ENCODE results near the gene YPEL3.
A peak's percentile ranks its signal among the peaks of the same experiment; 100 is the strongest.

Gene YPEL3

DNA sequence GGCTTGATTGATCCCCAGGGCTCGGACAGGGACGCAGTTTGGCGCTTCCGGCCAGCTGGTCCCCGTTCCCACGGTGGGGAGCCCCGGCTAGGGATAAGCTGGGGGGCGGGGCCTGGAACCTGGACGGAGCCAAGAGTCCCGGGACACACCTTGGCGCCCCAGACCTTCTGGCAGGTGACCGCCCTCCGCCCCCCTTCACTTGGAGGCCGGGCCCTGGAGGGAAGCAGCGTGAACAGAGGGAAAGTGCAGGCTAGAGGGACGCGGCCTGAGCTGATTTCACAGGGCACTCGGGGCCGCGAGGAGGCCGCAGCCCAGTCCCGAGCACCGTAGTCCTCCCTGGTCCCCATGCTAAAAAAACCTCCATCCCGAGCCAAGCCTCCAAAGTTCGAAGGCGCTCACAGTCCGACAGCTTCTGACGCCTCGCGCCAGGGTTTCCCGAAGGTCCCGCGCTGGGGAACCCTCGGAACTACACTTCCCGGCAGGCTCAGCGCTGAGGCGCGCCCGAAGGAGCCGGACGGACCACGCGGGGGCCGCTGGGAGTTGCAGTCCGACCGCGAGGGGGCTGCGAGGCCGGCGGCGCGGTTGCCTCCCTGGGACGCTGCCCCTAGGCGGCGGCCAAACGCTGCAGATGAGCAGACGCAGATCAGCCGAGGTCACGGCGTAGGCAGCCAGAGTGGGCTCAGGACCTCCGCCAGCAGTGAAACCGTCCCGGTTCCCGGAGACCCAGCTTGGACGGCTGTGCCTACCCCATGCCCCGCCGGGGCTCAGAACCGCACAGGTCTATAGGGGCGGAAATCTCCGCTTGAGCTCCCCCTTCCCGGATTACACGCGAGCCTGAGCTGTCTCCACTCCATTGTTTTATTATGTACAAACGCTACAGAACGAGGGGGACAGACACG lies 4.3 kb downstream of the YPEL3 start, which contains the start of gene TBX6:
TBX6 (minus strand) TSS at position 451 of the 899 bp plus-strand sequence. CDS start 731 bp downstream, outside the sequence.
- DNase-seq: peak; percentile 94

DNA sequence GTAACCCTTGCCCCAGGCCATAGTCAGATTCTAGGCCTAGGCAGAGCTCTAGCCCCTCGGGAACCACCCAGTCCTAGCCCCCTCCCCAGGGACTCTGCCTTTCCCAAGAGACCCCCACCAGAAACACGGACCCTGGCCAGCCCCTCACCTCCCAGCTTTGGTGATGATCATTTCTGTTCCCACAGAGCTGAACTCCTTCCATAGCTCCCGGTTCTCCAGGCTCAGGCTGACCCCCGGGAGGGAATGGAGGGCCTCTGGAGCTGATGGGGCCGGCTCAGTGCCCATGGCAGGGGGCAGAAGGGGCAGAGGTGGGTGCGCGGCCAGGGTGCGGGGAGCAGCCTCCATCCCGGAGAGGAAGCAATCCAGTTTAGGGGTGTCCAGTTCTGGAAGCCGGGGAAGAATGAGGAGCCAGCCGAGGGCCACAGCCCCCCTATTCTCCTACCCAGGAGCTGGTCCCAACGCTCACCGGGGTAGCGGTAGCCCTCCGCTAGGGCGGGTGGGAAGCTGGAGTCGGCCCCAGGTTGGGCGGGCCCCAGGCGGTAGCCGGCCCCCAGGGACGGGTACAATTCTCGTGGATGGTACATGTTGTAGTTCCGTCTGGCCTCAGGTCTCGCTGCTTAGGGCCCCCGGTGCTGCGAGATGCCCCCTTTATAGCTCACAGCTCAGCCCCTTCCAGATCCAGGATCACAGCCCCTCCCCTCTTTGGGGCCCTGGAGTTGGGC lies 5.2 kb downstream of the YPEL3 start:
- no peak for DNase-seq

DNA sequence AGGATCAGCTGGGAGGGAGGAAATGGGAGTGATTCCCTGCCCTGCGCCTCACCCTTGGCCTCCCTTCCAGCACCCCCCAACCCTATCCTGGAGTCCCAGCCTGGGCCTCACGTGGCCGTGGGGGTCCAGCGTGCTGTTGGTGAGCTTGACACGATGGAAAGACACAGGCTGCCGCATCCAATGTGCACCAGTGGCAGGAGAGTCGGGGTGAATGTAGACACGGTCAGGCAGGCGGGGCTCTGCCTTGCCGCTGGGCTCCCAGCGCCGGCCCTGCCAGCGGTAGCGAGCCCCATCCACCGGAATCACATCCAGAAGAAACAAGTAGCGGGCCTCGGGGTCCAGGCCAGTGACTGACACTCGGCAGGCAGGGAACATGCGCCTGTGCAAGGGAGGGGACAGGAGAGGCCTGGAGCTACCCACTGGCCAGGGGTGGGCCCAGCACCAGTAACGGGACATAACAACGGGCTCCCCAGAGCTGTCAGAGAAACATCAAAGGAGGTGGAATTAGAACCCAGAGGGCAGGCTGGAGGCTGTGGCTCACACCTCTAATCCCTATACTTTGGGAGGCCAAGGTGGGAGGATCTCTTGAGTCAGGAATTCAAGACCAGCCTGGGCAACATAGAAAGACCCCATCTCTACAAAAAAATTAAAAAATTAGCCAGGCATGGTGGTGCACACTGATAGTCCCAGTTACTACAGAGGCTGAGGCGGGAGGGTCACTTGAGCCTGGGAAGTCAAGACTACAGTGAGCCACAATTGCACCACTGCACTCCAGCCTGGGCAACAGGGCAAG lies 7.0 kb downstream of the YPEL3 start:
- DNase-seq: no peak

DNA sequence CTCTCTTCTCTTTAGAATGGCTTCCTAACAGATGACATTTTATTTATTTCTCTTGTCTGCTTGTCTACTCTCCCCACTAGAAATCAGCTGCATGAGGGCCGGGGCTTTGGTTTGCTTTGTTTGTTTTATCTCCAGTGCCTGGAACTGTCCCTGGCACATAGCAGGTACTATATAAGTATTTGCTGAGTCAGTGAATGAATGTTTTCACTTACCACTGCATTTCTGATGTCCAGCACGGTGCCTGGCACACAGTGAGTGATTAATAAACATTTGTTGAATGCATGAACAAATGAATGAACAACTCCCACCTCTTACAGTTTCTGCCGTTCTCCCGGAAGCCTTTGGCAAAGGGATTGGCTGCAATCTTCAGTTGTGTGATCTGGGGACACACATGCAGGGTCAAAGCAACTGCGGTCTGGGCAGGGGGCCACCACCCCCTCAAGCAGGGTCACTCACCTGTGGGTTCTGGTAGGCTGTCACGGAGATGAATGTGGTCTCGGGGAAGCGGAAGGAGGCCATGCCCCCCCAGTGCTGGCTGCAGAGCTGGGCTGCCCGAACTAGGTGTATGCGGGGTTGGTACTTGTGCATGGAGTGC lies 7.7 kb downstream of the YPEL3 start:
- no peak for DNase-seq

DNA sequence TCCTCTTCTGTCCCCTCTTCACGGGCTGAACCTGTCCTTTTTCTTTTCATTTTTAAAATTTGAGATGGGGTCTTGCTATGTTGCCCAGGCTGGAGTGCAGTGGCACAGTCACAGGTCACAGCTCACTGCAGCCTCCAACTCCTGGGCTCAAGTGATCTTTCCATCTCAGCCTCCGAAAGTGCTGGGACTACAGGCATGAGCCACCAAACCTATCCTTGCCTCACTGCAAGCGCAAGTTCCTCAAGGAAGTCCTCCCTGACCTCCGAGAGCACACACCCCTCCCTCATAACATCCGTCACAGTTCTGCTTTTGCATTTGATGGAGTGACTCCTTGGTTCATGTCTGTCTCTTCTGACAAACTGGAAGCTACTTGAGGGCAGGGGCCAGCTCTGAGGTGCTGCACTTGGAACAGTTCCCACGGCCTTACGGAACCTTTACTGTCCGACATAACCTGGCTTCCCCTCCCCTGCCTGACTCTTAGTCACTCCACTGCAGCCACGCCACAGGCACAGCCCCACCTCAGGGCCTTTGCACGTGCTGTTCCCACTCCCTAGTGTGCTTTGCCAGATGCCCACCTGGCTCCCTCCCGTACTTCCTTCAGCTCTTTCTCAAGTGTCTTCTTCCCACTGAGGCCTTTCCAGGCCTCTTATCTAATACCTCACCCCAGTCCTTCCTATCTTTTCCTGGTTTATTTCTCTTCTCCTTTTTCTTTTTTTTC lies 8.7 kb downstream of the YPEL3 start:
- no peak for DNase-seq

DNA sequence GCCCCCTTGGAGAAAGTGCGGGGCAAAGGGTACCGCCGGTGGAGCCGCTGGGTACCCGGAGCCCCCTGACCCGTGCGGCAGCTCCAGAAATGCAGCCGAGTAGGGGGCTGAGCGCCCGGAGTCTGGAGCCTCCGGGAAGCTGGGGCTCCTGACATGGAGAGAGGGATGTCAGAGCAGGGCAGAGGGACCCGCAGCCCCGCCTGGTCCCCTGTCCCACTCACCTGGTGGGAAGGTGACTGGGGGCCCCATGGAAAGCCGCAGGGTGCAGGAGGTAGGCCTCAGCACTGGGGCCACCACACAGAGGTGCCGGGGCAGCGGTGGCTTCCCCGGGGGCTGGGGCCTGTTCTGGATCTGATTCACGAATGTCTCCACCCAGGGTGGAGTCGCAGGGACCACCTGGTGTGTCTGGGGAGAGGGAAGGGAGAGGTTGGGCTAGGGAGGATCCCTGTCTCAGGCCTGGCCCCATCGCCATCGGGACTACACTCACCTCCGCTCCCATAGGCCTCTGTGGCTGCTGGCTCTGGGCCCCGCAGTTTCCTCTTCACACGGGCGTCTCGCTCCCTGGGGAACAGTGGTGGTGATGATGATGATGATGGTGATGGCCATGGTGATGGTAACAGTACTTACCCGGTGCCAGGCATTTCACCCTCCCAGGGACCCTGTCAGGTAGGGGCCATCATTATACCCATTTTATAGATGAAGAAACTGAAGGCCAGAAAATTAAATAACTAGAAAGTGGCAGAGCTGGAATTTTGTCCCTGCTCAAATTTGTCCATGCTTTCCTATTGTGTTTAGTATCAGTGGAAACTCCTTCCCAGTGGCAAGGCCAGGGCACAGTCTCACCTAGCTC lies 9.5 kb downstream of the YPEL3 start:
- no peak for DNase-seq

DNA sequence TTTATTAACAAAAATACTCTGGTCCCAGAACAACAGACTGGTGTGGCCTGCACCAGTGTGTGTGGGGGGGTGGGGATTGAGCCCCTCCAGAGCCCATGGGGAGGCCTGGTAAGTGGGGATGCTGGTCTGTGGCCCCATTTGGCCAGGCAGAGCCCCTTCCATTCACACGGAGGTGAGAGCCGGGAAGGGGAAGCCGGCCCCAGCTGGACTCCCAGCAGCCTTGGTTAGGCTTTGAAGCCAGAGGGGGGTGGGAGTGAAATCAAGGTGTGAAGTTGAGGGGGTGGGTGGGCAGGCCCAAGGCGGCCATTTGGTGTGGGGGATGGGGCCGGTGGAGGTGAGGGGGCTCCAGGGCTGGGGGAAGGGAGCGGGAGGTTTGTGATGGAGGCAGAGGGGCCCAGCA lies 10.2 kb downstream of the YPEL3 start:
- no peak for DNase-seq

DNA sequence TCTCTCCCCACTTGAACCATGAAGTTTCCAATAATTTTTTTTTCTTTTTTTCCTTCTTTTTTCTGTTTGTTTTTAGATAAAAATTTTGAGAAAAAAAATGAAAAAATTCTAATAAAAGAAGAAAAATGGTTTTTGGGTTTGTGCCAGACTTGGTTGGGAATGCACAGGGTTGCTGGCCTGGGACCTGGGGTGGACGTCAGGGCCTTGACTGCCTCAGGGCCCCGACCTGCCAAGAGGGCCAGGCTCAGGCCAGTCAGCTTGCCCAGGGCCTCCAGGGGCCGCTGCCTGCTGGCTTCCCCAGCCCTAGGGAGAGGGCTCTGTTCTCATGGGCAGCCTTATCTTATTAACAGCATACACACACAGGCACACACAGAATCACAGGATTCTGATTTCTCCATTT lies 10.8 kb downstream of the YPEL3 start:
- DNase-seq: no peak

DNA sequence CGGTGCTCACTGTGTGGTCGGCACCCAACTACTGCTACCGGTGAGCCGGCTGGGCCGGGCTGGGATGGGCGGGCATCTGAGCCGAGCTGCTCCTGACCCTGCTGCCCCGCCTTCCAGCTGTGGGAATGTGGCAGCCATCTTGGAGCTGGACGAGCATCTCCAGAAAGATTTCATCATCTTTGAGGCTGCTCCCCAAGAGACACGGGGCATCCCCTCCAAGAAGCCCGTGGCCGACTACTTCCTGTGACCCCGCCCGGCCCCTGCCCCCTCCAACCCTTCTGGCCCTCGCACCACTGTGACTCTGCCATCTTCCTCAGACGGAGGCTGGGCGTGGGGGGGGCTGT lies 11.2 kb downstream of the YPEL3 start:
- DNase-seq: no peak

DNA sequence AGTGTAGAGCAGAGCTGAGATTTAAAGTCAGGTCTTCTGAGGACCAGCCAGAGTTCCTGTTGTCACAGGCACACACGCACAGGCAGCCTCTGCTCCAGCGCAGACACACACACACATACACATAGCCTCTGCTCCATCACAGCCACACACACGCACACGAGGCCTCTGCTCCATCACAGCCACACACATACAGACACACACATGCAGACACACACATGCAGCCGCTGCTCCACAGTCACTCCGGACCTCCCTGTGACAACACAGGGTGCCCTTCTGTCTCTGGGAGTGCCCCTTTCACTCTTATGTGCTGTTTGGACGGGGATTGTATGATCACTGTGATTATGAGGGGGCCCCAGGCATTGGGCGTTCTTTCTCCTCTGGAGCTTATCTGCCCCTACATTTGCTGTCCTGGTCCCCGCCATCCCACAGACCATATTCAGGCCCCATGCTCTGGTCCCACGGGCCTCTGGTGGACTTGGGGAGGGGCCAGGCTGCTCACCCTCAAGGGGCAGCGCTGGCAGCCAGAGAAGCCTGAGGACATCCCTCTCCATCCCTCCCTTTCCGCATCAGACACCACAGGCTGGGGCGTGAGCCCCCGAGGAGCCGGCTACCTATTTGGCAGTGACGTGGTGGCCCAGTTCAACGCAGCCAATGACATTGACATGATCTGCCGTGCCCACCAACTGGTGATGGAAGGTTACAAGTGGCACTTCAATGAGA lies 11.8 kb downstream of the YPEL3 start:
- DNase-seq: no peak

DNA sequence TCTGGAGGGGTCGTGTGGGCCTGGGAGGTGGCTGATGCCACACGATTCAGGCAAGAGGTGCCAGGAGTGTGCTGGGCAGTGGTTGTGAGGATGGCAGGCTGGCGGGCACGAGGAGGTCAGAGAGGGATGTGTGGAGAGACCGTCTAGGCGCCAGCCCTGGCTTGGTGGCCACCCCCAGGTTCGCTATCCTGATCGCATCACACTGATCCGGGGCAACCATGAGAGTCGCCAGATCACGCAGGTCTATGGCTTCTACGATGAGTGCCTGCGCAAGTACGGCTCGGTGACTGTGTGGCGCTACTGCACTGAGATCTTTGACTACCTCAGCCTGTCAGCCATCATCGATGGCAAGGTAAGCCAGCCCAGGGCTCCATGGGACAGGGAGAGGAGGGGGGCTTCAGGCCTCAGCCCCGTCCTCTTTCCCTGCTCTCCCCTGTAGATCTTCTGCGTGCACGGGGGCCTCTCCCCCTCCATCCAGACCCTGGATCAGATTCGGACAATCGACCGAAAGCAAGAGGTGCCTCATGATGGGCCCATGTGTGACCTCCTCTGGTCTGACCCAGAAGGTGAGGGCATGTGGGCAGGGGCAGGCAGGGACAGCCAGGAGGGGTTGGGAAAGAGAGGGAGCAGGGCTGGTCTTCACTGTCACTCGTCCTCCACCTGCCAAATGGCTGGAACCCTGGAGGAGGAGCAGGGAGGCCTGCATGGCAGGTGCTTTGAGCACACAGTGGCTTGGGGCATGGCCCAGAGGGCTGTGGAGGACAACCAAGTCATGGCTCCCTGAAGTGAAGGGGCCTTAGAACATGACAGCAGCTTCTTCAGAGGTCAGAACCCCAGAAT lies 12.6 kb downstream of the YPEL3 start:
- no peak for DNase-seq

DNA sequence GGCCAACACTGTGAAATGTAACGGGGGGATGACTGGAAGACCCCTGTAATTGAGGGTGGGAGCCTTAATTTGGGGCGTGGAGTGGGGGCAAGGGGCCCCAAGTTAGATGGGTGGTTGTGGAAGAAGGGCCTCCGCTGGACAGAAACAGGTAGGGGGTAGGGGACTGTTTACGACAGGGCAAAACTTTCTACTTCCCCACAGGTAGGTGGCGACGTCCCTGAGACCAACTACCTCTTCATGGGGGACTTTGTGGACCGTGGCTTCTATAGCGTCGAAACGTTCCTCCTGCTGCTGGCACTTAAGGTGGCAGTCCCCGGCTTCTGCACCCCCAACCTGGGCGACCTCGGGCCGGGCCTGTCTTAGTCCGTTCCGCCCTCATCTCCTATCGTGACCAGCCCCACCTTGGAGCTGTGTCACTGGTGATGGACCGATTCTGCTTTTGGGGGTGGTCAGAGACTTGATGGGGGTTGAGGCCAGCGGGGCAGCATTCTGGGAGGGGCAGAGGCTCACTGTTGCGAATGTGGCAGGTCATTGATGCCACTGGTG lies 13.4 kb downstream of the YPEL3 start:
- no peak for DNase-seq

DNA sequence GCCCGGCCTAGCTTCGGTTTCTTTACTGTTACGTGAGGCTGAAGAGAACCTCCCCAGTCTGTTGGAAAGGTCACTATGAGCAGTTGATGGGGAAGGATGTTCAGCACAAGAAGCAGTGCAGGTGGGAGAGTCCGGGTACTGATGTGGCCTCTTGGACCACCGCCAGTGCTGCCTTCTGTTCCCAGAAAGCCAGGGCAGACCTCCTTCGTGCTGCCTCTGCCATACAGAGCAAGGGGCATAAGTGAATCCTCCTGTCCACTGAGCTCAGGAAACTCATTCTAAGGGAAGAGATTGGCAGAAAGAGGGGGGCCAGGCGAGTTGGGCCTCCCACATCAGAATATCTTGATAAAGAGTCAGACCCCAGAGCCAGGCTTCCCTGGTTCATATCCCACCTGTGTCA lies 16.5 kb downstream of the YPEL3 start:
- no peak for DNase-seq

DNA sequence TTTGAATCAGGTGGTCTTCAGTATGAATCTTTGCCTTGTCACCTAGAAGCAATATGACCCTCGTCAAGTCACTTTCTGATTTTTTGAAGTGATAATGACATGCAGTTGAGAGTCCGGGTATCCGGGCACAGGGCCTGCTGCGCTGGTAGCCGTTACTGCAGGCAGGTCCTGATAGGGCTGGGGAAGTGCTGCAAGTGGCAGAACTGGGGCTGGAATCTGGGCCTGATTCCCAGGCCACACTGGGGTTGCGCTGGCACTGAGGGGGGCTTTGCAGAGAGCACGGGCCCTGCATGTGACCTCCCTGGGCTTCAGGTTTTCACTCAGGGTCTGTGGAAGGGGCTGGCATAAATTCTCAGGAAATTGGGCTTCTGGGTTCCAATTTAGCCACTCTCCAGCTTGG lies 17.3 kb downstream of the YPEL3 start:
- no peak for DNase-seq

DNA sequence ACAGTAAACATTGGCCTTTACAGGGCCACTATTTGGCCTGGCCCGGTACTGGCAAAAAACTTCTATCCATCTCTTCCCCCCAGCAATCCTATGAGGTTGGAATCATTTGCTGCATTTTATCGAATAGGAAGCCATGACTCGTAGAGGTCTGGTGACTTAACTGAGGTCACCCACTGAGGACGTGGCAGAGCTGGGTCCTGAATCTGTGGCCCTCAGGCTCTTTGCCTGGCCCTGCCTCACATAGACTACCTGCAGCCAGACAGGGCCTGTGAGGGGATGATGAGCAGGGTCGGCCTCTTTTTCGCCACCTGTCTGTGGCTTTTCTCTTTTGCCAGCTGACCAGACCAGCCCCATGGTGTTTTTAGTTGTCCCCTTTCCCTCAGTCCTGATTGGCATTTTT lies 18.4 kb downstream of the YPEL3 start:
- DNase-seq: no peak

DNA sequence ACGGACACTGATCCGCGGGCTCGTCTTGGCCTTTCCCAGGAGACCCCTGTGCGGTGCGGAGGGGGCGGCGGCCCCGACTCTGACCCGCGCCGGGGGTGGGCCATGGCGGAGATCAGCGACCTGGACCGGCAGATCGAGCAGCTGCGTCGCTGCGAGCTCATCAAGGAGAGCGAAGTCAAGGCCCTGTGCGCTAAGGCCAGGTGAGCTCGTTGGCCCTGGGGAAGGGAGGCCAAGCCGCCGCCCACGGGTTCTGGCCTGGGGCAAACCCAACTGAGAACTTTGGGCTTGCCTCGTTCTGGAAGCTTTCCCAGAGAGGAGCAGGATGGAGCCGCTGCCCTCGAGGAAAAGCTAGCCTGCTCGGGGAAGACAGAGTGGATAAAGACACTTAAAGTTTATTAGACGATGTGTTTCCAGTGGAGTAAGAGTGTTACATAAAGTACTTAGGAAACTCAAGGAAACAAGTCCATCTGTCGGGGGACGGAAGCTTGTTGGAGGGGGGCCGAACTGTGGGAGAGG lies 19.7 kb downstream of the YPEL3 start:
- no peak for DNase-seq

DNA sequence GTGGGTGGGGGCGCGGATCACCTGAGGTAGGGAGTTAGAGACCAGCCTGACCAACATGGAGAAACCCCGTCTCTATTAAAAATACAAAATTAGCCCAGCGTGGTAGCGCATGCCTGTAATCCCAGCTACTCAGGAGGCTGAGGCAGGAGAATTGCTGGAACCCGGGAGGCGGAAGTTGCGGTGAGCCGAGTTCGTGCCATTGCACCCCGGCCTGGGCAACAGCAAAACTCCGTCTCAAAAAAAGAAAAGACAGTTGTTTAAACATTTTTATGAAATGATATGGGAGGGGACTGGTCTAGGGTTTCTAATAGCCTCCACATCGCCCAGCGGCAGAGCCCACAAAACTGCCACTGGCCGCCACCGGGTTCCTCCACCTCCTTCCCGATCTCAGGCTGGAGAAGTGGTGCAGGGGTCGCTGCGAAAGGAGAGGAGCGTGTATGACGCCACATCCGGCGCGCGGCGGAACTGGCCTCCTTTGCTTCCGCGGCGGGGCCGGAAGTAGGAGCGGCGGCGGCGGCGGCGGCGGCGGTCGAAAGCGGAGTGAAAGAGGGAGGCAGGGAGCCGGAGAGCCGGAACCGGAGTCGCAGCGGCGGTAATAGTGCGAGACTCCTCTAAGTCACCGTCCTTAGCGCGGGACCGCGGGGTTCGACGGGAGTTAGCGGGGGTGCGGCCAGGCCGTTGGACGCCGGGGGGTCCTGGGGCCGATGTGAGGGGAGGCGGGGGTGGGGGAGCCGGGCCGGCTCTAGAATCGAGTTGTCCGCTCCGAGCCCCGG lies 20.3 kb downstream of the YPEL3 start, which contains the start of gene PPP4C:
PPP4C (plus strand) TSS at position 492 of the 773 bp plus-strand sequence. CDS start 384 bp downstream, outside the sequence.
- DNase-seq: peak; percentile 86

DNA sequence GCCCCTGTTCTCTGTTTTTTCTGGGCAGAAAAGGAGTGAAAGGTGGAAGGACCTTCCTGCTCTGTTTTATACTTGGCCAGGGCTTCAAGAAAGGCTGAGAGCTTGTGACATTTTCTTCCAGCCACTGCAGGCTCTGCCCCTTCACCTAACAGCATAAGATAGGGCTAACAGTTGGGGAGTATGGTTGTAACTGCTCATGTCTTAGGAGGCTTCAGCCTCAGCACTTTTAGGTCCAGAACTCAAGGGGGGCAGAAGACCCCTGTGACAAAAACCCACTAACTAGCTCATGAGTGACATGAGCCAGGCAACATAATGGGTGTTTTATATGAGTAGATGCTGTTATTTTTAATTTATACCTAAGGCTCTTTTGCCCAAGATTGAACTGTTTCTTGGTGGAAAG lies 25.5 kb downstream of the YPEL3 start:
- DNase-seq: no peak

Data from right kidney (tissue), 1 donor.